AG04450 (cell line): ENCODE results near the gene TRPC1. TPM values are rescaled to one million over a fixed set of nuclear protein-coding genes. Genes with fewer than 3 reads are reported as not detected.
A peak's percentile ranks its signal among the peaks of the same experiment; 100 is the strongest.

Experiments used
- CTCF ChIA-PET: fragments of 300-600, 350-600 bp; formaldehyde crosslinking; extraction: SDS; loops from one replicate; lab custom pipeline; 2022; ENCODE audit warnings: antibody characterized with exemption, inconsistent platforms; lab: Charles Lee
- POLR2A ChIA-PET: fragments of 350-600 bp; formaldehyde crosslinking; extraction: SDS; loops from one replicate; lab custom pipeline; 2021; ENCODE audit warnings: antibody characterized with exemption, inconsistent platforms; lab: Yijun Ruan, JAX
- DNase-seq: peaks from one replicate; pipeline ENCODE4 v3.0.0-alpha.2; 2011; ENCODE audit warnings: low read depth, low spot score
- H3K27ac ChIP-seq: one replicate; pipeline ENCODE4 v1.5.1; 2012; ENCODE audit warnings: low read depth, low read length, control low read depth
- H3K27me3 ChIP-seq: one replicate; pipeline ENCODE4 v1.6.0; 2012; ENCODE audit warnings: low read length; ENCODE audit not compliant: control insufficient read depth, insufficient read depth
- H3K4me3 ChIP-seq: 2 replicates; pipeline ENCODE4 v1.5.1; 2011; ENCODE audit warnings: mild to moderate bottlenecking, low read depth, low read length, control low read depth
- H3K9me3 ChIP-seq: 2 replicates; pipeline ENCODE4 v1.5.1; 2012; ENCODE audit warnings: low read length; ENCODE audit not compliant: control insufficient read depth, insufficient read depth
- polyA plus RNA-seq: library from polyadenylated mRNA; depleted of rRNA; stranded (reverse); fragments of >200 nt; gene quantifications from 2 replicates; pipeline ENCODE4 v1.2.3, GENCODE V29; 2011
- TF ChIP-seq, protein P1 (sequence below): IDR thresholded peaks from 2 replicates; pipeline ENCODE4 v1.5.1; 2011; ENCODE audit warnings: low read depth, low read length, control low read depth, inconsistent platforms

Gene TRPC1
- polyA plus RNA-seq, 1 experiment = 9.9 TPM

DNA sequence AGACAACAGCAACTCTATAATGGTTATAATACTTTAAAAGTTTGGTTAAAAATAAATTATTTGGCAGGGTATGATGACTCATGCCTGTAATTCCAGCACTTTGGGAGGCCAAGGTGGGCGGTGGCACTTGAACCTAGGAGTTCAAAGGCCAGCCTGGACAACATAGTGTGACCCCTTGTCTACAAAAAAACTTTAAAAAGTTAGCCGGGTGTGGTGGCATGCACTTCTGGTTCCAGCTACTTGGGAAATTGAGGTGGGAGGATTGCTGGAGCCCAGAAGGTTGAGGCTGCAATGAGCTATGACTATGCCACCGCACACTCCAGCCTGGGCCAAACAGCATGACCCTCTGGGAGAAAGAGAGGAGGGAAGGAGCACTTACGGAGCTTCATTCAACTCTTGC, 7.7 kb upstream of the TRPC1 start:
- H3K27ac ChIP-seq = no peak overlapping the region
- H3K4me3 ChIP-seq = no peak overlapping the region
- no peak for DNase-seq
- TF ChIP-seq, protein P1, sequence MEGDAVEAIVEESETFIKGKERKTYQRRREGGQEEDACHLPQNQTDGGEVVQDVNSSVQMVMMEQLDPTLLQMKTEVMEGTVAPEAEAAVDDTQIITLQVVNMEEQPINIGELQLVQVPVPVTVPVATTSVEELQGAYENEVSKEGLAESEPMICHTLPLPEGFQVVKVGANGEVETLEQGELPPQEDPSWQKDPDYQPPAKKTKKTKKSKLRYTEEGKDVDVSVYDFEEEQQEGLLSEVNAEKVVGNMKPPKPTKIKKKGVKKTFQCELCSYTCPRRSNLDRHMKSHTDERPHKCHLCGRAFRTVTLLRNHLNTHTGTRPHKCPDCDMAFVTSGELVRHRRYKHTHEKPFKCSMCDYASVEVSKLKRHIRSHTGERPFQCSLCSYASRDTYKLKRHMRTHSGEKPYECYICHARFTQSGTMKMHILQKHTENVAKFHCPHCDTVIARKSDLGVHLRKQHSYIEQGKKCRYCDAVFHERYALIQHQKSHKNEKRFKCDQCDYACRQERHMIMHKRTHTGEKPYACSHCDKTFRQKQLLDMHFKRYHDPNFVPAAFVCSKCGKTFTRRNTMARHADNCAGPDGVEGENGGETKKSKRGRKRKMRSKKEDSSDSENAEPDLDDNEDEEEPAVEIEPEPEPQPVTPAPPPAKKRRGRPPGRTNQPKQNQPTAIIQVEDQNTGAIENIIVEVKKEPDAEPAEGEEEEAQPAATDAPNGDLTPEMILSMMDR = no peak
- ChIA-PET CTCF (no interaction called here), POLR2A (no interaction called here)
- no peaks in the 10 kb centered on the region for H3K9me3 ChIP-seq
- no peaks in the 10 kb centered on the region for H3K27me3 ChIP-seq

DNA sequence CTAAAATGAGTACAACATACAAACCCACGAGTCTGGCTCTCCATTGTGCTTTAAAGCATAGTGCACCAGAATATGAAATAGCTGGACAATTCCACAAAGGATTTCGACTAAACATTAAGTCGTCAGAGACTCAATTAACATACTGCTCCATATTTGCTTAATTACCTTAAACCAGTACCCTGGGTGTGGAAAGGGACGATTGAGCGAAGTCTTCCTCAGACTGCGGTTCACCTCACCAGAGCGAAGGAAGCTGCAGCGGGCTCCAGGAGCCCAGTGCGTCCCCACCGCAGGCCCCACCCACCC, 218 bp upstream of the TRPC1 start:
- peak overlapping the region; percentile 90 for H3K4me3 ChIP-seq
- no peak overlapping the region for H3K27ac ChIP-seq
- TF ChIP-seq, protein P1 = no peak
- ChIA-PET POLR2A (no interaction called here), CTCF (interaction anchor here (1.4 kb wide), 1 partner anchor 137 kb away, joined by 3 read pairs; no protein-coding TSS in a partner anchor)
- no peak for DNase-seq
- H3K9me3 ChIP-seq = no peaks in the 10 kb centered on the region; the same call in 1 of the 2 replicates
- H3K27me3 ChIP-seq = no peaks in the 10 kb centered on the region

DNA sequence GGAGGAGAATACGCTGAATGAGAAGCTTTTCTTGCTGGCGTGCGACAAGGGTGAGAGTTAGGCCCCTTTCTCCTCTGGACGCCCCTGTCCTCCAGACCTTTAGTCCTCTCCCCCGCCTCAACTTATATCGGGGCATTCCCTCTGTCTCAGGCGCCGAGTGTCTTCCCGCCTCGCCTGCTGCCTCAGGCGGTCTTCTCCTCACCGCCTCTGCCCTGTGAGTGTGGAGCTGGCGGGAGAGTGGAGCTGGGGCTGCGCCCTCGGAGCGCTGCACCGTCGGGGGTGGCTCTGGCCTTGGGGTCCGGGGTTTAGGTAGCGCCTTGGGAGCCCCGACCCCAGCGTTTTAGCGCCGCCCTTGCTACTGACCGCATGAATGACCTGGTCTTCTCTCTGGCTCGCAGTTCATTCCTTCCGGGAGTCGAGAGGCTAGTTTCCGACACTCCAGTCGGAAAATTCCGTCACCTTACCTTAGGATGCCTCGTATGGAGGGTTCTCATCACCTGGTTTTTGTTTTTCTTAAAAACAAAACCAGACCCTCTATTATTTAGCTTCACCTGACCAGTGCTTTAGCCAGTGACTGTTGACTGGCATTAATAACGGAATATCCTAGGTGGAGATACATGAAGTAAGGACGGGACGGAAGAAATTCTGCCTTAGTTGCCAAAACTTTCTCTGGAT, 985 bp downstream of the TRPC1 start:
- ChIA-PET CTCF (interaction anchor here (0.8 to 1.1 kb wide), 2 partner anchors 9 to 16 kb away, joined by 4 to 5 read pairs; no protein-coding TSS in a partner anchor), POLR2A (no interaction called here)
- no peak for DNase-seq
- H3K27ac ChIP-seq = peak overlapping the region; percentile 42
- no peaks in the 10 kb centered on the region; the same call in 1 of the 2 replicates for H3K9me3 ChIP-seq
- H3K4me3 ChIP-seq = peak overlapping the region; percentile 90
- TF ChIP-seq, protein P1 = no peak
- no peaks in the 10 kb centered on the region for H3K27me3 ChIP-seq

- ChIA-PET CTCF (interaction anchor here (0.8 to 1.1 kb wide), 2 partner anchors 9 to 16 kb away, joined by 4 to 5 read pairs; no protein-coding TSS in a partner anchor), POLR2A (no interaction called here)
- no peaks in the 10 kb centered on the region; the same call in 1 of the 2 replicates for H3K9me3 ChIP-seq
- H3K4me3 ChIP-seq = peak overlapping the region; percentile 90
- no peaks in the 10 kb centered on the region for H3K27me3 ChIP-seq
- no peak for DNase-seq
- no peak overlapping the region for H3K27ac ChIP-seq
- TF ChIP-seq, protein P1 = no peak
These were observed 1.5 kb downstream of the TRPC1 start for GRCh38 chr3:142725357-142725739.

DNA sequence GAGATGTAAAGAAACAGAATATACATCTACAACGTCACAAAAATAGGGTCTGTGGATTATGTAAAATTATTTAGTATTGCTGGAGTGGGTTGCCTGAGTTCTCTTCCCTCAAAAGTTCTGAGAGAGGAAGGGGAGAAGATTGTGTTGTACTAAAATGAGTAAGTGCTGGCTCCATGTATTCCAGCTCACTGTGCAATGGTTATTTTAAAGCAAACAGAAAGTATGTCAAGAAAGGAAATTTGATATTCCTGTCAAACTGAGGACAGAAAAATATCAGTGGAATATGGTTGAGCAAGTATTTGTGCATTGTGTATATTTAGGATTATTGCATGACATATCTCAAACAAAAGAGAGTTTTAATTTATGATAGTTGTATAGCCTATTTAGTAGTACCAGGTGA, 2.2 kb downstream of the TRPC1 start:
- CTCF ChIA-PET = interaction anchor here (1.2 kb wide), 1 partner anchor 289 kb away, joined by 3 read pairs; no protein-coding TSS in a partner anchor
- no peak overlapping the region for H3K4me3 ChIP-seq
- H3K27ac ChIP-seq = no peak overlapping the region
- DNase-seq = no peak
- no peaks in the 10 kb centered on the region; the same call in 1 of the 2 replicates for H3K9me3 ChIP-seq
- POLR2A ChIA-PET = no interaction called here
- TF ChIP-seq, protein P1 = no peak
- no peaks in the 10 kb centered on the region for H3K27me3 ChIP-seq
